Measurements from ENCODE around the gene FA2H.
"Not testable (repeated sequence)": the region's sequence is repeated elsewhere in the genome, so short reads cannot be mapped to it uniquely, and the experiment has no call there.

Gene FA2H

DNA sequence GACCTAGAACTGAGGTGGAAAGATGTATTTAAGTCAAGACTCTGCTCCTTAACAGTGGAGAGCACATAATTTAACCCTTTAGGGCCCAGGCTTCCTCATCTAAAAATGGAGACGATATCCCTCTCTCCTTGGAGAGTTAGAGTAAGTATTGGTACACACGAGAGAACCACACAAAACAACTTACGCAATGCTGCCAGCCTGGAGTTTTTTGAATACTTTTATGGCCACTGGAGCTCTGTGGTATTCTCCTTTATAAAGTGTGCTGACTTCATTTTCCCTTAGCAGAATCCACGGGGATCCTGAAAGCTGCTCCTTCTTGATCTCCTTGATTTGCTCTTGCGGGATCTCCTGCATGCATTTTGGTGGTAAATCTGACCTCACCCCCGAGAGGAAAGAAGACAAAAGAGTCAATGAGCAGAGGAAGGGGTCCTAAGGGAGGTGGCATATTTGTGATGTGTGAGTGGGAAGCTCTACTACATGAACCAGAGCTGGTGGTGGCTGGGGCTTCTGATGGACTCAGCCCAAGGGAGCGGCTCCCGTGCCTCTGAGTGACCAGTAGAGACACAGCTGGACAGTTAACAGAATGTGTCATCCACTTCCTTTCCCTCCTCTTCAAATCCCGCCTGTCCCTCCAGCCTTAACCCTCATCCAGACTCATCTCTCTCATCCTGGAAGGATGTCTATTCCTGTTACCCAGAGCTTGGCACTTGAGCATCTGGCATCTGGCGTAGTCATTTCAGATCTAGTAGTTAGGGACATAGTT, 83.3 kb downstream of the FA2H start:
- CTCF ChIA-PET = interaction anchor here (0.8 to 1.4 kb wide), 5 partner anchors 10 to 171 kb away, joined by 3 to 4 read pairs (median 3); partner anchors contain the start of gene MLKL
- POLR2A ChIA-PET = no interaction called here
- no peak for DNase-seq (ENCODE audit: extremely low spot score)
- TF ChIP-seq, protein P1, sequence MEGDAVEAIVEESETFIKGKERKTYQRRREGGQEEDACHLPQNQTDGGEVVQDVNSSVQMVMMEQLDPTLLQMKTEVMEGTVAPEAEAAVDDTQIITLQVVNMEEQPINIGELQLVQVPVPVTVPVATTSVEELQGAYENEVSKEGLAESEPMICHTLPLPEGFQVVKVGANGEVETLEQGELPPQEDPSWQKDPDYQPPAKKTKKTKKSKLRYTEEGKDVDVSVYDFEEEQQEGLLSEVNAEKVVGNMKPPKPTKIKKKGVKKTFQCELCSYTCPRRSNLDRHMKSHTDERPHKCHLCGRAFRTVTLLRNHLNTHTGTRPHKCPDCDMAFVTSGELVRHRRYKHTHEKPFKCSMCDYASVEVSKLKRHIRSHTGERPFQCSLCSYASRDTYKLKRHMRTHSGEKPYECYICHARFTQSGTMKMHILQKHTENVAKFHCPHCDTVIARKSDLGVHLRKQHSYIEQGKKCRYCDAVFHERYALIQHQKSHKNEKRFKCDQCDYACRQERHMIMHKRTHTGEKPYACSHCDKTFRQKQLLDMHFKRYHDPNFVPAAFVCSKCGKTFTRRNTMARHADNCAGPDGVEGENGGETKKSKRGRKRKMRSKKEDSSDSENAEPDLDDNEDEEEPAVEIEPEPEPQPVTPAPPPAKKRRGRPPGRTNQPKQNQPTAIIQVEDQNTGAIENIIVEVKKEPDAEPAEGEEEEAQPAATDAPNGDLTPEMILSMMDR (IDR thresholded peaks at IDR 0.05; ENCODE audit: control extremely low read depth, extremely low read depth, low read depth, missing control alignments) = no peak

DNA sequence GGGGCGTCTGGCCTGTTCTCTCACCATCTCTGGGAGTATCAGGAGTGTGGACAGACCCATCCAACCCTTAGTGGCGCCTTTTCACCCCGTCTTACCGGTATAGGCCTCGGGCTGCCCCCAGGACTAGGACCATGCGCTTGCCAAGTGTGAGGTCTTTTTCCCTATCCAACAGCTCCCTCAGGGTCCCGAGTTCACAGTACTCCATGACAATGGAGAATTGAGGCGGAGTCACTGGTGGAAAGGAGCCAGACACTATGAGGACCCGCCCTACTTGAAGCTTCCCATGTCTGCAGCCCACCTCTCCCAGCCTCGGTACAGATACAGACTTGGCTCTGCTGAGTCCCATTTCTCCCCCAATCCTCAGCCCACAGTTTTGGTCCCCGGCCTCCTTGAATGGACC, 92.1 kb downstream of the FA2H start:
- no peak for DNase-seq (ENCODE audit: extremely low spot score)
- ChIA-PET POLR2A (no interaction called here), CTCF (no interaction called here)
- TF ChIP-seq, protein P1 (IDR thresholded peaks at IDR 0.05; ENCODE audit: control extremely low read depth, extremely low read depth, low read depth, missing control alignments) = no peak

DNA sequence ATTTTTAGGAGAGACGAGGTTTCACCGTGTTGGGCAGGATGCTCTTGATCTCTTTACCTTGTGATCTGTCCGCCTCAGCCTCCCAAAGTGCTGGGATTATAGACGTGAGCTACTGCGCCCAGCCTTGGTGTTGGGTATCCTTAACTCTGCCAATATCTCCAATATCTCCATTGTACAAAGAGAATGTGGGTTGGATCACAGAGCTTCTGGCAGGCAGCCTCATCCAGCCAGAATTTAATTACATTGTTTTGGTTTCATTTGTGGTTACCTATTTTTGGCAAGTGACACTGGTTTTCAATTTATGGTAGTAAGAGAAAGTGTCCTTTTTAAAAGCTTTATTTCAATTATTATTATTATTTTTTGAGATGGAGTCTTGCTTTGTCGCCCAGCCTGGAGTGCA, 93.9 kb downstream of the FA2H start:
- ChIA-PET POLR2A (no interaction called here), CTCF (interaction anchor here (0.8 to 1.9 kb wide), 2 partner anchors 30 to 182 kb away, joined by 3 to 5 read pairs; no protein-coding TSS in a partner anchor)
- DNase-seq (ENCODE audit: extremely low spot score) = no peak
- TF ChIP-seq, protein P1 (IDR thresholded peaks at IDR 0.05; ENCODE audit: control extremely low read depth, extremely low read depth, low read depth, missing control alignments) = no peak

DNA sequence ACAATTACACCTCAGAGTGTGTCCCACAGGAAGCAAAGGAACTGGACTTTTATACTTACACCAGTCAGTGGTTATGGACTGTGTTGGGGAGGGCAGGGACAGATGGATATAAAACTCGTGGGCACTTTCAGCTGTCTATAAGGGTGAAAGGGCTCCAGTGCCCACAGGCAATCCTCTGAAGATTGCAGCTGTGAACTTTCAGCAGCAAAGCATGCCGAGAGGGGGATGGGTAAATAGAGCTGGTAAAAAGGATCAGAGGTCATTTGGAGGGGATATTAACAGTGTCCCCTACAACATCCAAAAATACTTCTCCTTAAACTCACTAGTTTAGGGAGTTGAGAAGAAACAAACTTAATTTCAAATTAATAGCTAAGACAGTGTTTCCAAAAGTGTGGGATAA, 94.6 kb downstream of the FA2H start:
- POLR2A ChIA-PET = no interaction called here

DNA sequence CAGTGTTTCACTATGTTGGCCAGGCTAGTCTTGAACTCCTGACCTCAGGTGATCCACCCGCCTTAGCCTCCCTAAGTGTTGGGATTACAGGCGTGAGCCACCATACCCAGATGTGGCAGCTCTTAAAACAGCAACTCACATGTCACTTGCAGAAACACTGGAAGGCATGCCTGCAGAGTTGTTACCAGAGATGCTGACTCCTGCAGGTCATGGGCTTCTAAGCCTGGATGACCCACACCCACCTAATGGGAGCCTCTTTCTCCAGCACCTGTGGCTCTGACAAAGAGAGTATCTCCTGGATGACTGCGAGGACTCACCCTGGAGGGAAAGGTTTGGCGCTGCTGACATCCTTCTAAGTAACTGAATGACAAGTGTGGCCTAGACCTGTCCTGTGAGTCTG, 96.8 kb downstream of the FA2H start:
- TF ChIP-seq, protein P1 (IDR thresholded peaks at IDR 0.05; ENCODE audit: control extremely low read depth, extremely low read depth, low read depth, missing control alignments) = no peak
- POLR2A ChIA-PET = no interaction called here

More for the DNA sequence above, 94.6 kb downstream of the FA2H start:
- TF ChIP-seq, protein P1 (IDR thresholded peaks at IDR 0.05; ENCODE audit: control extremely low read depth, extremely low read depth, low read depth, missing control alignments) = no peak
- CTCF ChIA-PET = interaction anchor here (0.8 to 1.9 kb wide), 2 partner anchors 30 to 183 kb away, joined by 3 to 5 read pairs; no protein-coding TSS in a partner anchor
- DNase-seq (ENCODE audit: extremely low spot score) = no peak

DNA sequence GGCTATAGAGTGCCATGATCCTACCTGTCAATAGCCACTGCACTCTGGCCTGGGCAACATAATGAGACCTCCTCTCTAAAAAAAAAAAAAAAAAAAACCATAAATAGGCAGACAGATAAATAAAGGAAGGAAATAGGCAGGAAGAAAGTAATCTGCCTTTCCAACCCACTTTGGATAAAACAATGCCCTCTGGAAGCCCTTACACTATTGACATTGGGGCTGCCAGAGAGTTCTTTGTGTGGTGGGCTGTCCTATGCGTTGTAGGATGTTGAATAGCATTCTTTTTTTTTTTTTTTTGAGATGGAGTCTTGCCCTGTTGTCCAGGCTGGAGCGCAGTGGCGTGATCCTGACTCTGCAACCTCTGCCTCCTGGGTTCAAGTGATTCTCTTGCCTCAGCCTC, 100.7 kb downstream of the FA2H start:
- POLR2A ChIA-PET = no interaction called here
- CTCF ChIA-PET = interaction anchor here (0.6 to 1.5 kb wide), 2 partner anchors 12 to 247 kb away, joined by 3 to 4 read pairs; no protein-coding TSS in a partner anchor
- TF ChIP-seq, protein P1 (IDR thresholded peaks at IDR 0.05; ENCODE audit: control extremely low read depth, extremely low read depth, low read depth, missing control alignments) = no peak
- DNase-seq (ENCODE audit: extremely low spot score) = no peak

More for the DNA sequence above, 96.8 kb downstream of the FA2H start:
- DNase-seq (ENCODE audit: extremely low spot score) = no peak
- CTCF ChIA-PET = interaction anchor here (0.8 to 0.9 kb wide), 2 partner anchors 18 to 42 kb away, joined by 3 read pairs; no protein-coding TSS in a partner anchor

DNA sequence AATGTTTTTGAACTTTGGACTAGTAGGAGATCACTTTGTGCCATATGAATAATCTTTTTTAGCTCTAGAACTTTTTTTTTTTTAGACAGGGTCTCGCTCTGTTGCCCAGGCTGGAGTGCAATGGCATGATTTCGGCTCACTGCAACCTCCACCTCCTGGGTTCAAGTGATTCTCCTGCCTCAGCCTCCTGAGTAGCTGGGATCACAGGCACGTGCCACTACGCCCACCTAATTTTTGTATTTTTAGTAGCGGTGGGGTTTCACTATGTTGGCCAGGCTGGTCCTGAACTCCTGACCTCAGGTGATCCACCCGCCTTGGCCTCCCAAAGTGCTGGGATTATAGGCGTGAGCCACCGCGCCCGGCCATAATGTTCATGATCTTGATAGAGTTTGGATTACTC, 105.7 kb downstream of the FA2H start:
- DNase-seq (ENCODE audit: extremely low spot score); POLR2A ChIA-PET: not testable (repeated sequence)
- CTCF ChIA-PET = interaction anchor here (2.1 kb wide), 1 partner anchor 194 kb away, joined by 5 read pairs; no protein-coding TSS in a partner anchor
